HL-60 (cell line): Measurements from ENCODE around the gene NUCB1.

Experiments
- POLR2AphosphoS5 ChIP-seq: IDR thresholded peaks from 2 replicates; pipeline ENCODE4 v1.6.1; 2012; ENCODE audit warnings: low read depth
- TF ChIP-seq, protein P1 (sequence below): IDR thresholded peaks from 2 replicates; pipeline ENCODE4 v1.6.1; 2012; ENCODE audit warnings: low read depth; ENCODE audit not compliant: insufficient replicate concordance
- TF ChIP-seq, protein P2 (sequence below): IDR thresholded peaks from one replicate; pipeline ENCODE4 v1.5.1; 2011; ENCODE audit warnings: low read length, control low read depth, inconsistent platforms; ENCODE audit not compliant: insufficient read depth

DNA sequence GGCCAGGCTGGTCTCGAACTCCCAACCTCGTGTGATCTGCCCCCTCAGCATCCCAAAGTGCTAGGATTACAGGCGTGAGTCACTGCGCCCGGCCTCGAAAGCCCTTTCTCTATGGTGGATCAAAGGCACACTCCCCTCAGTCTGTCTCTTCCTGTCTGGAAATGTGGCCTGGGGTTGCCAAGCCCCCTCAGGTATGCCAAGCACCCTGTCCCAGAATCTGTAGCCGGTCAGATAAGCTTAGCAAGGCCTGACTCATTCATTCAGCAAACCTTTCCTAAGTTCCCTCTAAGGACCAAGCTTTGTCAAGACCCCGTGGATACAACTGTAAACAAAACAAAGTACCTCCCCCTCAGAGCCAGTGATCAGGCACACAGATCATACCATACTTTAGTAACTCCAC is 14.1 kb downstream of the NUCB1 start:
- TF ChIP-seq, protein P1, sequence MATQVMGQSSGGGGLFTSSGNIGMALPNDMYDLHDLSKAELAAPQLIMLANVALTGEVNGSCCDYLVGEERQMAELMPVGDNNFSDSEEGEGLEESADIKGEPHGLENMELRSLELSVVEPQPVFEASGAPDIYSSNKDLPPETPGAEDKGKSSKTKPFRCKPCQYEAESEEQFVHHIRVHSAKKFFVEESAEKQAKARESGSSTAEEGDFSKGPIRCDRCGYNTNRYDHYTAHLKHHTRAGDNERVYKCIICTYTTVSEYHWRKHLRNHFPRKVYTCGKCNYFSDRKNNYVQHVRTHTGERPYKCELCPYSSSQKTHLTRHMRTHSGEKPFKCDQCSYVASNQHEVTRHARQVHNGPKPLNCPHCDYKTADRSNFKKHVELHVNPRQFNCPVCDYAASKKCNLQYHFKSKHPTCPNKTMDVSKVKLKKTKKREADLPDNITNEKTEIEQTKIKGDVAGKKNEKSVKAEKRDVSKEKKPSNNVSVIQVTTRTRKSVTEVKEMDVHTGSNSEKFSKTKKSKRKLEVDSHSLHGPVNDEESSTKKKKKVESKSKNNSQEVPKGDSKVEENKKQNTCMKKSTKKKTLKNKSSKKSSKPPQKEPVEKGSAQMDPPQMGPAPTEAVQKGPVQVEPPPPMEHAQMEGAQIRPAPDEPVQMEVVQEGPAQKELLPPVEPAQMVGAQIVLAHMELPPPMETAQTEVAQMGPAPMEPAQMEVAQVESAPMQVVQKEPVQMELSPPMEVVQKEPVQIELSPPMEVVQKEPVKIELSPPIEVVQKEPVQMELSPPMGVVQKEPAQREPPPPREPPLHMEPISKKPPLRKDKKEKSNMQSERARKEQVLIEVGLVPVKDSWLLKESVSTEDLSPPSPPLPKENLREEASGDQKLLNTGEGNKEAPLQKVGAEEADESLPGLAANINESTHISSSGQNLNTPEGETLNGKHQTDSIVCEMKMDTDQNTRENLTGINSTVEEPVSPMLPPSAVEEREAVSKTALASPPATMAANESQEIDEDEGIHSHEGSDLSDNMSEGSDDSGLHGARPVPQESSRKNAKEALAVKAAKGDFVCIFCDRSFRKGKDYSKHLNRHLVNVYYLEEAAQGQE: no peak
- no peak for TF ChIP-seq POLR2AphosphoS5
- TF ChIP-seq, protein P2, sequence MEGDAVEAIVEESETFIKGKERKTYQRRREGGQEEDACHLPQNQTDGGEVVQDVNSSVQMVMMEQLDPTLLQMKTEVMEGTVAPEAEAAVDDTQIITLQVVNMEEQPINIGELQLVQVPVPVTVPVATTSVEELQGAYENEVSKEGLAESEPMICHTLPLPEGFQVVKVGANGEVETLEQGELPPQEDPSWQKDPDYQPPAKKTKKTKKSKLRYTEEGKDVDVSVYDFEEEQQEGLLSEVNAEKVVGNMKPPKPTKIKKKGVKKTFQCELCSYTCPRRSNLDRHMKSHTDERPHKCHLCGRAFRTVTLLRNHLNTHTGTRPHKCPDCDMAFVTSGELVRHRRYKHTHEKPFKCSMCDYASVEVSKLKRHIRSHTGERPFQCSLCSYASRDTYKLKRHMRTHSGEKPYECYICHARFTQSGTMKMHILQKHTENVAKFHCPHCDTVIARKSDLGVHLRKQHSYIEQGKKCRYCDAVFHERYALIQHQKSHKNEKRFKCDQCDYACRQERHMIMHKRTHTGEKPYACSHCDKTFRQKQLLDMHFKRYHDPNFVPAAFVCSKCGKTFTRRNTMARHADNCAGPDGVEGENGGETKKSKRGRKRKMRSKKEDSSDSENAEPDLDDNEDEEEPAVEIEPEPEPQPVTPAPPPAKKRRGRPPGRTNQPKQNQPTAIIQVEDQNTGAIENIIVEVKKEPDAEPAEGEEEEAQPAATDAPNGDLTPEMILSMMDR: no peak
